Right hindlimb (tissue), 1 donor: ENCODE measurements around the gene PPP2R5E.
"Not testable (repeated sequence)": the region's sequence is repeated elsewhere in the genome, so short reads cannot be mapped to it uniquely, and the experiment has no call there.

Experiments
- DNase-seq: peaks from one replicate; pipeline ENCODE4 v3.0.0-alpha.2; 2018

Gene PPP2R5E

GRCh38 chr14:63543000-63543825 lies at the start of gene PPP2R5E:
Gene PPP2R5E (minus strand): TSS chr14:63543377. CDS start chr14:63539685, 3,692 bp downstream.
- DNase-seq, result peak; percentile 99

GRCh38 chr14:63583046-63583445 lies 39.9 kb upstream of the PPP2R5E start:
- not testable (repeated sequence) for DNase-seq

GRCh38 chr14:63581491-63581890 lies 38.3 kb upstream of the PPP2R5E start:
- no peak for DNase-seq

- DNase-seq, result no peak
These were observed 35.1 kb upstream of the PPP2R5E start for GRCh38 chr14:63578300-63578699.

GRCh38 chr14:63573581-63573980 lies 30.4 kb upstream of the PPP2R5E start:
- no peak for DNase-seq

- no peak for DNase-seq
These were observed 22.3 kb upstream of the PPP2R5E start for GRCh38 chr14:63565448-63565847.

- DNase-seq, result peak; percentile 24
These were observed 21.1 kb upstream of the PPP2R5E start for GRCh38 chr14:63564318-63564717.

- DNase-seq, result no peak
These were observed 20.3 kb upstream of the PPP2R5E start for GRCh38 chr14:63563370-63564026.

- DNase-seq, result no peak
These were observed 19.2 kb upstream of the PPP2R5E start for GRCh38 chr14:63562405-63562804.

GRCh38 chr14:63555572-63555971 lies 12.4 kb upstream of the PPP2R5E start:
- DNase-seq, result no peak

- DNase-seq, result no peak
These were observed 8.2 kb upstream of the PPP2R5E start for GRCh38 chr14:63551332-63551731.

GRCh38 chr14:63547798-63548335 lies 4.7 kb upstream of the PPP2R5E start:
- DNase-seq, result no peak

- DNase-seq, result no peak
These were observed 2.3 kb upstream of the PPP2R5E start for GRCh38 chr14:63545431-63545830.

GRCh38 chr14:63544591-63545299 lies 1.6 kb upstream of the PPP2R5E start:
- DNase-seq, result no peak

GRCh38 chr14:63543826-63544406 lies 739 bp upstream of the PPP2R5E start:
- DNase-seq, result no peak

GRCh38 chr14:63542231-63542999 lies 762 bp downstream of the PPP2R5E start:
- peak; percentile 51 for DNase-seq

- DNase-seq, result no peak
These were observed 7.3 kb downstream of the PPP2R5E start for GRCh38 chr14:63535918-63536317.

GRCh38 chr14:63533474-63533873 lies 9.7 kb downstream of the PPP2R5E start:
- no peak for DNase-seq

GRCh38 chr14:63524537-63525155 lies 18.5 kb downstream of the PPP2R5E start:
- DNase-seq, result no peak

GRCh38 chr14:63523735-63524426 lies 19.3 kb downstream of the PPP2R5E start:
- DNase-seq, result no peak

GRCh38 chr14:63522511-63522910 lies 20.7 kb downstream of the PPP2R5E start:
- DNase-seq, result not testable (repeated sequence)
